Measurements from ENCODE around the gene CDH13.

CDH13 gene

GRCh38 chr16:83404261-83404660, 777.5 kb downstream of the CDH13 start:
- H3K4me3 ChIP-seq (ENCODE audit: low read length) = no peak overlapping the region
- TF ChIP-seq CTCF (conservative IDR thresholded peaks at IDR 0.05; ENCODE audit: low read length) = no peak
- no peak for DNase-seq (ENCODE audit: low read depth)

- no peak overlapping the region for H3K4me3 ChIP-seq (ENCODE audit: low read length)
- no peak for DNase-seq (ENCODE audit: low read depth)
- no peak for TF ChIP-seq CTCF (conservative IDR thresholded peaks at IDR 0.05; ENCODE audit: low read length)
Observed at GRCh38 chr16:83407928-83408327, 781.2 kb downstream of the CDH13 start.

GRCh38 chr16:83409347-83409746, 782.6 kb downstream of the CDH13 start:
- no peak for TF ChIP-seq CTCF (conservative IDR thresholded peaks at IDR 0.05; ENCODE audit: low read length)
- H3K4me3 ChIP-seq (ENCODE audit: low read length) = no peak overlapping the region
- DNase-seq (ENCODE audit: low read depth) = no peak

GRCh38 chr16:83418565-83418964, 791.8 kb downstream of the CDH13 start:
- no peak overlapping the region for H3K4me3 ChIP-seq (ENCODE audit: low read length)
- TF ChIP-seq CTCF (conservative IDR thresholded peaks at IDR 0.05; ENCODE audit: low read length) = no peak
- DNase-seq (ENCODE audit: low read depth) = no peak

DNA sequence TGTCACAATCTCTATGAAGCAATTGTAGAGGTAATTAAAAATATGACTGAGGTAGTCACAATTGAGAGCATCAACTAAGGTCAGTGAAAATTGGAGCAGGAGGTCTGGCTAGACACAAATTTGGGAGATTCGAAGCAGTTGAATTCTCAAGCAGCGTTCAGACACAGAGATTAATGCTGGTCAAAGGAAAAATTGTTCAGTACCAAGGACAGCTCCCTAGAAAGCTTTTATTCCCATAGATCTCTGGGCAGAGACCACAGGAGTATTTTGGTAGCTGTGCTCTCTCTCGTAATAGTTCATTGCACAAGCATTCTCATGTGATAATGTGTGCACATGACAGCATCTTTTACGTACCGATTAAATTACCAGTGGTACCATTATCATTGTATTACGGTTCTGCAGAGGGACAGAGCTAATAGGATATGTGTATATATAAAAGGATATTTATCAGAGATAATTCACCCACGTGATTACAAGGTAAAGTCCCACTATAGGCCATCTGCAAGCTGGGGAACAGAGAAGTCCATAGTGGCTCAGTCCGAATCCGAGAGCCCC, 793.5 kb downstream of the CDH13 start:
- TF ChIP-seq CTCF (conservative IDR thresholded peaks at IDR 0.05; ENCODE audit: low read length) = no peak
- H3K4me3 ChIP-seq (ENCODE audit: low read length) = no peak overlapping the region
- peak; percentile 52 for DNase-seq (ENCODE audit: low read depth)

DNA sequence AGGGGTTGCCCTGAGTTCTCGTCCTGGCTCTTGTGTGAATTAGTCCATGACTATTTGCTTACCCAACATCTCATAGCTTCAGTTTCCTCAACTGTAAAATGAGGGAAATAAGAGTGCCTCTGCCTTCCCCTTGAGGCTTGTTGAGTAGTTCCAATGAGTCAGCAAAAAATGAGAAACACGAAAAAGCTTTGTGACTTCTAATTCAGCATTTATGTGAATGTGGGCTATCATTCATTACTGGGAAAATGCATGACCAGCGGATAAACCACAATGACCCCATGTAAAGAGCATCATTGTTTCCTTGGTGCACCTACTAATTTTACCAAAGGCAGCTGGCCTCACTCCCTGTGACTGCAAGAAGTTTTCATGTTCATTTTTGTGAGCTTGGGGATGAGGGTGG, 806.4 kb downstream of the CDH13 start:
- TF ChIP-seq CTCF (conservative IDR thresholded peaks at IDR 0.05; ENCODE audit: low read length) = no peak
- no peak overlapping the region for H3K4me3 ChIP-seq (ENCODE audit: low read length)
- DNase-seq (ENCODE audit: low read depth) = peak; percentile 46

DNA sequence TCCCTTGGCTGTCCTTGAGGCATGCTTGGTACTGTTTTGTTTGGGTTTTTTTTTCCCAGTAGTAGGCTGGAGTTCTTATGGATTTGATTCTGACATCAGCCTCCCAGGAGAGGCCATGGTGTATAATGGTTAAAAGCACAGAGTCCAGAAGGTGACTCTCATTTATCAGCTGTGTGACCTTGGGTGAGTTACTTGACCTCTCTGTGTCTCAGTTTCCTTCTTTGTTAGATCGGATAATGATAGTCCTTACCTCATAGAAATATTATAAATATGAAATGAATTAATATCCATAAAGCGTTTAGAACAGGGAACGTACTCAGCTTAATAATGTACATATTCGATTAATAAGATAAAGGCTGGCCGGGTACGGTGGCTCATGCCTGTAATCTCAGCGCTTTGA, 810.3 kb downstream of the CDH13 start:
- no peak for DNase-seq (ENCODE audit: low read depth)
- no peak for TF ChIP-seq CTCF (conservative IDR thresholded peaks at IDR 0.05; ENCODE audit: low read length)

More for the DNA sequence above, 810.3 kb downstream of the CDH13 start:
- H3K4me3 ChIP-seq (ENCODE audit: low read length) = no peak overlapping the region
